Lower lobe of right lung (tissue), 2 donors: Measurements from ENCODE around the gene RADIL. TPM values are rescaled to one million over a fixed set of nuclear protein-coding genes. Genes with fewer than 3 reads are reported as not detected.
A peak's percentile ranks its signal among the peaks of the same experiment; 100 is the strongest.

Experiments used
- ATAC-seq, 2 donors: fragments of 200-7000 bp; cut with Tn5 transposase; one replicate each; pipeline ENCODE4 v1.9.1; 2020 to 2022; ENCODE audit warnings: mild to moderate bottlenecking in 2 of 2, moderate library complexity in 2 of 2
- DNase-seq: peaks from one replicate; pipeline ENCODE4 v3.0.0-alpha.2; 2020
- H3K27ac ChIP-seq: fragments of 200-600 bp; one replicate; pipeline ENCODE4 v1.8.0; 2022
- H3K27me3 ChIP-seq: fragments of 200-600 bp; one replicate; pipeline ENCODE4 v1.8.0; 2022; ENCODE audit warnings: low read depth
- H3K36me3 ChIP-seq: fragments of 200-600 bp; one replicate; pipeline ENCODE4 v1.8.0; 2022; ENCODE audit warnings: mild to moderate bottlenecking
- H3K4me1 ChIP-seq: fragments of 200-600 bp; one replicate; pipeline ENCODE4 v1.8.0; 2022
- H3K4me3 ChIP-seq: fragments of 200-600 bp; one replicate; pipeline ENCODE4 v1.8.0; 2022; ENCODE audit warnings: mild to moderate bottlenecking
- H3K9me3 ChIP-seq: fragments of 200-600 bp; one replicate; pipeline ENCODE4 v1.8.0; 2022
- CTCF ChIP-seq: fragments of 200-600 bp; IDR thresholded peaks from one replicate; pipeline ENCODE4 v1.8.0; 2022; ENCODE audit warnings: antibody characterized with exemption, mild to moderate bottlenecking
- intact Hi-C: fragments of 100-400 bp; cut with DNase I; formaldehyde crosslinking; loops from one replicate; pipeline ENCODE4 v1.11.0; 2022
- total RNA-seq: library from RNA; stranded (reverse); fragmentation: NEBNext Ultra II Directional; extraction: Animal tissue kit (Norgen Biotek cat#: 25700); gene quantifications from one replicate; pipeline ENCODE4 v1.2.1, GENCODE V29; 2021
- donor health status: DM: no; HTN: yes; CAD: no; lungs with severe emphysema.

RADIL gene
- total RNA-seq, 1 donor from 2014 or later: 9.7 TPM

- peak overlapping the region; percentile 57 for H3K27ac ChIP-seq
- peak; percentile 79 for TF ChIP-seq CTCF
- no peaks in the 10 kb centered on the region for H3K9me3 ChIP-seq
- H3K36me3 ChIP-seq: peaks cover 50% of the 10 kb centered on the region
- peak; percentile 83 for DNase-seq
- H3K4me3 ChIP-seq: peak overlapping the region; percentile 50
- H3K4me1 ChIP-seq: no peaks in the 10 kb centered on the region
- intact Hi-C loops: no loop called here
- H3K27me3 ChIP-seq: no peaks in the 10 kb centered on the region
- peak; percentile 71 to 86 for ATAC-seq
Measured at GRCh38 chr7:4791738-4792536, 91.6 kb downstream of the RADIL start.

GRCh38 chr7:4791101-4791737 lies 92.3 kb downstream of the RADIL start:
- DNase-seq: peak; percentile 43
- no peak overlapping the region for H3K4me3 ChIP-seq
- no peaks in the 10 kb centered on the region for H3K9me3 ChIP-seq
- no peak overlapping the region for H3K27ac ChIP-seq
- H3K27me3 ChIP-seq: no peaks in the 10 kb centered on the region
- H3K4me1 ChIP-seq: no peaks in the 10 kb centered on the region
- peaks cover 57% of the 10 kb centered on the region for H3K36me3 ChIP-seq
- TF ChIP-seq CTCF: no peak
- ATAC-seq: no peak
- intact Hi-C loops: no loop called here

- H3K4me1 ChIP-seq: no peaks in the 10 kb centered on the region
- no peaks in the 10 kb centered on the region for H3K27me3 ChIP-seq
- H3K27ac ChIP-seq: no peak overlapping the region
- no peak overlapping the region for H3K4me3 ChIP-seq
- ATAC-seq (no peak), DNase-seq (no peak)
- peaks cover 63% of the 10 kb centered on the region for H3K36me3 ChIP-seq
- no peaks in the 10 kb centered on the region for H3K9me3 ChIP-seq
- intact Hi-C loops: no loop called here
- TF ChIP-seq CTCF: no peak
Measured at GRCh38 chr7:4790516-4790991, 93.0 kb downstream of the RADIL start.

- DNase-seq (no peak), ATAC-seq (no peak)
- H3K9me3 ChIP-seq: no peaks in the 10 kb centered on the region
- peaks cover 68% of the 10 kb centered on the region for H3K36me3 ChIP-seq
- H3K4me3 ChIP-seq: no peak overlapping the region
- intact Hi-C loops: no loop called here
- TF ChIP-seq CTCF: no peak
- H3K27ac ChIP-seq: no peak overlapping the region
- H3K27me3 ChIP-seq: no peaks in the 10 kb centered on the region
- H3K4me1 ChIP-seq: no peaks in the 10 kb centered on the region
Measured at GRCh38 chr7:4790078-4790465, 93.4 kb downstream of the RADIL start.

- Histone ChIP-seq H3K9me3 (no peaks in the 10 kb centered on the region), H3K4me1 (no peaks in the 10 kb centered on the region), H3K4me3 (no peak overlapping the region), H3K27ac (no peak overlapping the region), H3K36me3 (peaks cover 75% of the 10 kb centered on the region), H3K27me3 (no peaks in the 10 kb centered on the region)
- intact Hi-C loops: no loop called here
- ATAC-seq: no peak
- no peak for DNase-seq
- no peak for TF ChIP-seq CTCF
Measured at GRCh38 chr7:4789194-4790077, 94.1 kb downstream of the RADIL start.
